H9 (cell line): ENCODE data around the gene PKN1. TPM values are rescaled to one million over a fixed set of nuclear protein-coding genes. Genes with fewer than 3 reads are reported as not detected.
A peak's percentile ranks its signal among the peaks of the same experiment; 100 is the strongest.

Experiments
- DNase-seq: peaks from one replicate; pipeline ENCODE4 v3.0.0-alpha.2; 2017
- H2AFZ ChIP-seq: one replicate; pipeline ENCODE4 v1.6.1; 2013; ENCODE audit warnings: mild to moderate bottlenecking, low read length, control low read depth, moderate library complexity
- H2AK5ac ChIP-seq: 2 replicates; pipeline ENCODE4 v1.6.1; 2013; ENCODE audit warnings: low read length, control low read depth, mixed read lengths; ENCODE audit not compliant: insufficient read length
- H2BK120ac ChIP-seq: one replicate; pipeline ENCODE4 v1.6.1; 2013; ENCODE audit warnings: low read depth, mild to moderate bottlenecking, low read length, control low read depth, inconsistent platforms; ENCODE audit not compliant: poor library complexity, severe bottlenecking
- H2BK12ac ChIP-seq: 2 replicates; pipeline ENCODE4 v1.6.1; 2013; ENCODE audit warnings: low read length, control low read depth, mixed read lengths, low read depth; ENCODE audit not compliant: insufficient read length
- H2BK15ac ChIP-seq: 2 replicates; pipeline ENCODE4 v1.6.1; 2013; ENCODE audit warnings: low read depth, low read length, control low read depth
- H2BK20ac ChIP-seq: one replicate; pipeline ENCODE4 v1.6.1; 2013; ENCODE audit warnings: low read depth, mild to moderate bottlenecking, low read length, control low read depth, inconsistent platforms; ENCODE audit not compliant: poor library complexity, severe bottlenecking
- H2BK5ac ChIP-seq: 2 replicates; pipeline ENCODE4 v1.6.1; 2013; ENCODE audit warnings: low read length, control low read depth, mixed read lengths; ENCODE audit not compliant: insufficient read length
- H3K14ac ChIP-seq: 2 replicates; pipeline ENCODE4 v1.6.1; 2013; ENCODE audit warnings: low read length, control low read depth; ENCODE audit not compliant: insufficient read depth
- H3K18ac ChIP-seq: 2 replicates; pipeline ENCODE4 v1.6.1; 2013; ENCODE audit warnings: low read depth, mild to moderate bottlenecking, mixed read lengths, low read length, control low read depth; ENCODE audit not compliant: insufficient read length
- H3K23ac ChIP-seq: 2 replicates; pipeline ENCODE4 v1.6.1; 2013; ENCODE audit warnings: low read length, control low read depth, mixed read lengths, low read depth; ENCODE audit not compliant: insufficient read length
- H3K23me2 ChIP-seq: 2 replicates; pipeline ENCODE4 v1.6.1; 2013; ENCODE audit warnings: low read depth, mild to moderate bottlenecking, mixed read lengths, low read length, control low read depth; ENCODE audit not compliant: insufficient read length, poor library complexity, severe bottlenecking
- H3K27ac ChIP-seq: 2 replicates; pipeline ENCODE4 v1.5.1; 2013; ENCODE audit warnings: low read length, control low read depth, mixed read lengths, low read depth; ENCODE audit not compliant: insufficient read length
- H3K27me3 ChIP-seq: 2 replicates; pipeline ENCODE4 v1.6.1; 2013; ENCODE audit warnings: low read length, control low read depth, inconsistent platforms; ENCODE audit not compliant: insufficient read depth
- H3K4ac ChIP-seq: 2 replicates; pipeline ENCODE4 v1.6.1; 2013; ENCODE audit warnings: low read depth, mild to moderate bottlenecking, control low read depth, inconsistent platforms, low read length, moderate library complexity
- H3K4me1 ChIP-seq: 2 replicates; pipeline ENCODE4 v1.6.1; 2013; ENCODE audit warnings: low read length, control low read depth, inconsistent platforms; ENCODE audit not compliant: insufficient read depth
- H3K4me2 ChIP-seq: 2 replicates; pipeline ENCODE4 v1.6.1; 2013; ENCODE audit warnings: low read length, control low read depth, mixed read lengths; ENCODE audit not compliant: insufficient read length, insufficient read depth
- H3K56ac ChIP-seq: 2 replicates; pipeline ENCODE4 v1.6.1; 2013; ENCODE audit warnings: low read depth, mild to moderate bottlenecking, mixed read lengths, low read length, control low read depth; ENCODE audit not compliant: insufficient read length
- H3K79me1 ChIP-seq: 2 replicates; pipeline ENCODE4 v1.6.1; 2013; ENCODE audit warnings: low read depth, mild to moderate bottlenecking, moderate library complexity, low read length, control low read depth, inconsistent platforms; ENCODE audit not compliant: insufficient read depth, poor library complexity, severe bottlenecking
- H3K79me2 ChIP-seq: 2 replicates; pipeline ENCODE4 v1.6.1; 2013; ENCODE audit warnings: low read length, control low read depth, inconsistent platforms; ENCODE audit not compliant: insufficient read depth
- H3K9ac ChIP-seq: 2 replicates; pipeline ENCODE4 v1.6.1; 2013; ENCODE audit warnings: low read length, control low read depth, mixed read lengths; ENCODE audit not compliant: insufficient read length; ENCODE audit errors: extremely low read depth
- H3K9me3 ChIP-seq: one replicate; pipeline ENCODE4 v1.6.1; 2013; ENCODE audit warnings: low read depth, low read length, inconsistent platforms; ENCODE audit not compliant: control insufficient read depth
- H3T11ph ChIP-seq: one replicate; pipeline ENCODE4 v1.6.1; 2013; ENCODE audit warnings: mild to moderate bottlenecking, low read length, control low read depth, inconsistent platforms
- H4K20me1 ChIP-seq: one replicate; pipeline ENCODE4 v1.6.1; 2013; ENCODE audit not compliant: control insufficient read depth, insufficient read length, insufficient read depth
- H4K5ac ChIP-seq: 2 replicates; pipeline ENCODE4 v1.6.1; 2013; ENCODE audit warnings: low read depth, mild to moderate bottlenecking, mixed read lengths, low read length, control low read depth; ENCODE audit not compliant: insufficient read length
- H4K8ac ChIP-seq: replicated peaks from 2 replicates; pipeline ENCODE4 v1.6.1; 2013; ENCODE audit warnings: low read length, control low read depth, mixed read lengths, low read depth; ENCODE audit not compliant: insufficient read length
- H4K91ac ChIP-seq: 2 replicates; pipeline ENCODE4 v1.6.1; 2013; ENCODE audit warnings: low read depth, mild to moderate bottlenecking, moderate library complexity, mixed read lengths, low read length, control low read depth; ENCODE audit not compliant: insufficient read length
- H3K27ac Mint-ChIP-seq, 3 experiments: 2 replicates in 2 of 3; 3 replicates in 1 of 3; pipeline ENCODE4 v1.8.0; 2020 to 2021; ENCODE audit warnings: mixed read lengths in 3 of 3, mild to moderate bottlenecking in 1 of 3, moderate library complexity in 1 of 3
- H3K27me3 Mint-ChIP-seq: 2 replicates; pipeline ENCODE4 v1.8.0; 2021; ENCODE audit warnings: low read depth, mild to moderate bottlenecking, moderate library complexity, mixed read lengths
- H3K36me3 Mint-ChIP-seq, 3 experiments: 2 replicates in 2 of 3; 3 replicates in 1 of 3; pipeline ENCODE4 v1.8.0; 2020 to 2021; ENCODE audit warnings: low read depth in 3 of 3, mixed read lengths in 3 of 3; ENCODE audit not compliant: insufficient read depth in 1 of 3
- H3K4me1 Mint-ChIP-seq, 2 experiments: 2 replicates each; pipeline ENCODE4 v1.8.0; 2020; ENCODE audit warnings: mixed read lengths in 2 of 2
- H3K4me3 Mint-ChIP-seq, 2 experiments: 2 replicates in 1 of 2; 3 replicates in 1 of 2; pipeline ENCODE4 v1.8.0; 2020 to 2021; ENCODE audit warnings: mild to moderate bottlenecking in 2 of 2, mixed read lengths in 2 of 2, moderate library complexity in 1 of 2
- H3K9me3 Mint-ChIP-seq, 2 experiments: 2 replicates in 1 of 2; 3 replicates in 1 of 2; pipeline ENCODE4 v1.8.0; 2020; ENCODE audit warnings: mild to moderate bottlenecking in 2 of 2, mixed read lengths in 2 of 2, moderate library complexity in 1 of 2
- WGBS: extraction: QIAGEN DNeasy Blood & Tissue Kit; methylation state at CpG from one replicate; pipeline ENCODE4 v1.1.7; 2013; ENCODE audit warnings: missing lambda C conversion rate, low lambda C conversion rate, mixed read lengths; ENCODE audit not compliant: insufficient read length; ENCODE audit errors: extremely low coverage; 5-methylcytosine and 5-hydroxymethylcytosine counted together
- total RNA-seq: library from RNA; stranded (reverse); gene quantifications from 2 replicates; pipeline ENCODE4 v1.2.1, GENCODE V29; 2021
- TF ChIP-seq, protein P1 (sequence below): fragments of 200-600 bp; sonication (generic); conservative IDR thresholded peaks from 3 replicates; pipeline ENCODE4 v1.8.0; 2021; ENCODE audit warnings: antibody characterized with exemption, mild to moderate bottlenecking

Gene PKN1
- total RNA-seq, 1 experiment from 2014 or later: 159 TPM

GRCh38 chr19:14471436-14472187 lies 38.5 kb downstream of the PKN1 start:
- WGBS: no CpG with 5 or more reads among the region's 46 CpGs
- Histone ChIP-seq H3K27me3 (no peaks in the 10 kb centered on the region), H3T11ph (no peak overlapping the region), H2BK20ac (no peak overlapping the region), H3K4ac (no peak overlapping the region), H3K14ac (no peak overlapping the region), H3K79me2 (no peaks in the 10 kb centered on the region), H2BK120ac (no peak overlapping the region), H3K4me2 (peak overlapping the region; percentile 46), H3K18ac (no peak overlapping the region), H2BK12ac (no peak overlapping the region), H4K5ac (no peak overlapping the region), H2BK5ac (no peak overlapping the region), H3K4me1 (no peaks in the 10 kb centered on the region; the same call in 1 of the 2 replicates), H3K27ac (no peak overlapping the region), H3K23ac (no peak overlapping the region), H4K91ac (no peak overlapping the region), H3K9me3 (no peaks in the 10 kb centered on the region), H3K56ac (no peak overlapping the region), H4K8ac (no peak overlapping the region), H2AK5ac (no peak overlapping the region), H2AFZ (no peak overlapping the region), H4K20me1 (no peaks in the 10 kb centered on the region), H2BK15ac (no peak overlapping the region), H3K79me1 (no peaks in the 10 kb centered on the region), H3K9ac (no peak overlapping the region), H3K23me2 (peaks cover 7% of the 10 kb centered on the region)
- Mint-ChIP-seq H3K4me3 (peak overlapping the region; percentile 57 to 73; a peak in 4 of 5 replicates), H3K27ac (no peak overlapping the region; a peak in 1 of 7 replicates), H3K36me3 (peaks cover 5 to 39% (median 28%) of the 10 kb centered on the region in 3 experiments; a peak in 6 of 7 replicates), H3K4me1 (peaks cover 17 to 31% of the 10 kb centered on the region in 2 experiments), H3K27me3 (peaks cover 2% of the 10 kb centered on the region; the same call in 1 of the 2 replicates), H3K9me3 (no peaks in the 10 kb centered on the region; a peak in 1 of 5 replicates)
- no peak for DNase-seq
- TF ChIP-seq, protein P1, sequence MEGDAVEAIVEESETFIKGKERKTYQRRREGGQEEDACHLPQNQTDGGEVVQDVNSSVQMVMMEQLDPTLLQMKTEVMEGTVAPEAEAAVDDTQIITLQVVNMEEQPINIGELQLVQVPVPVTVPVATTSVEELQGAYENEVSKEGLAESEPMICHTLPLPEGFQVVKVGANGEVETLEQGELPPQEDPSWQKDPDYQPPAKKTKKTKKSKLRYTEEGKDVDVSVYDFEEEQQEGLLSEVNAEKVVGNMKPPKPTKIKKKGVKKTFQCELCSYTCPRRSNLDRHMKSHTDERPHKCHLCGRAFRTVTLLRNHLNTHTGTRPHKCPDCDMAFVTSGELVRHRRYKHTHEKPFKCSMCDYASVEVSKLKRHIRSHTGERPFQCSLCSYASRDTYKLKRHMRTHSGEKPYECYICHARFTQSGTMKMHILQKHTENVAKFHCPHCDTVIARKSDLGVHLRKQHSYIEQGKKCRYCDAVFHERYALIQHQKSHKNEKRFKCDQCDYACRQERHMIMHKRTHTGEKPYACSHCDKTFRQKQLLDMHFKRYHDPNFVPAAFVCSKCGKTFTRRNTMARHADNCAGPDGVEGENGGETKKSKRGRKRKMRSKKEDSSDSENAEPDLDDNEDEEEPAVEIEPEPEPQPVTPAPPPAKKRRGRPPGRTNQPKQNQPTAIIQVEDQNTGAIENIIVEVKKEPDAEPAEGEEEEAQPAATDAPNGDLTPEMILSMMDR: no peak
